ENCODE results near the gene C15orf39. TPM values are rescaled to one million over a fixed set of nuclear protein-coding genes. Genes with fewer than 3 reads are reported as not detected.
"Not testable (repeated sequence)": the region's sequence is repeated elsewhere in the genome, so short reads cannot be mapped to it uniquely, and the experiment has no call there.

C15orf39 gene
- total RNA-seq, result 3.6 and 4.1 TPM in 2 replicates

DNA sequence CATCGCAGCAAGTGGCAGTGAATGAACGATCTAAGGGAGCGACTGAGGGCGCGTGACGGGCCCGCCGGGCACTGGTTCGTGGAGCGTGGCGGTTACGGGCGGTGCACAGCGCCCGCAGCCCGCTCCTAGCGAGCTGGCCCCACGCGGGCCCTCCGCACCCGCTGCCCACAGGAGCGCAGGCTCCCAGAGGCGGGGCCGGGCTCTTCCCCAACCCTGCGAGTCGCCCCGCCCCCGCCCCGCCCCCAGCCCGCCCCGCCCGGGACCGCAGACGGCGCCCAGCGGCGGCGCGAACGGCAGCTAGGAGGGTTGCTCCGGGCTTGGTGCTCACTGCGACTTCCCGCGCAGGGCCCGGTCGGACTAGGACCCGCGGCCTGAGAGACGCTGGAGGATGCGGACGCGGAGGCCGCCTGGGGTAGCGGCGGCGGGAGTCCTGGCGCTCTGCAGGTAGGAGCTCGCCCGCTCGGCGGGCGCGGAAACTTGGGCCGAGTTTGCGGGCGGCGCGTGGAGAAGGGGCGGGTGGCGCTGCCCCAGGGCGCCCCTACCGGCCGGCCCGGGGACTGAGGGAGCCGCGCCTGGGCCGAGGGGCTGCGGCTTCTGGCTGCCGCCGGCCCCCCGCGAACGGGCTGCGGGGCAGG, at the start of gene C15orf39:
C15orf39 (plus strand) TSS at position 267 of the 635 bp plus-strand sequence. CDS start 4,167 bp downstream, outside the sequence.
- DNase-seq (ENCODE audit: low read depth in 2 of 2), result peak; percentile 76 to 83

DNA sequence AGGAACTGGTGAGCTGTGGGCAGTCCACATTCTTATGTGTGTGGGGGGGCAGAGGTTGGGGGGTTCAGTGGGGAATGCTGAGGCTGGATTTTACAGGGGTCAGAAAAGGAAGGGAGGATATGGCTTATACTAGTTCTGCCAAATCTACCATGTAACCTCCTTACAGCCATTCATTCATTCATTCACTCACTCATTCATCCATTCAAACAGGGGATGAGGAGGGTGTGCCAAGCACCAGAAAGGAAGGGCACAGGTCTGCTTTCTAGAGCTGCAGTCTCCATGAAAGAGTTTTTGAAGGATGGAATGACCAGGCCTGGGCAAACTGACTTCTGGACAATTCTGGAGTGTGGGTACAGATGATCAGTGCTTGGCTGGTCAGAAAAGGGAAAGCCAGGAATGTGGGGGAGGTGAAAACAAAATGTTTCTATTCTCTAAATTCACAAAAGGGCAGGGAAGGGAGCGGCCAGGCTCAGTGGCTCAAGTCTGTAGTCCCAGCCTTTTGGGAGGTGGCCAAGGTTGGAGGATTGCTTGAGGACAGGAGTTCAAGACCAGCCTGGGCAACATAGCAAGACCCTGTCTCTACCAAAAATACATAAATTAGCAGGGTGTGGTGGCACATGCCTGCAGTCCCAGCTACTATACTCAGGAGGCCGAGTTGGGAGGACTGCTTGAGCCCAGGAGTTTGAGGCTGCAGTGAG, 49.2 kb upstream of the C15orf39 start:
- DNase-seq (ENCODE audit: low read depth in 2 of 2), result no peak

DNA sequence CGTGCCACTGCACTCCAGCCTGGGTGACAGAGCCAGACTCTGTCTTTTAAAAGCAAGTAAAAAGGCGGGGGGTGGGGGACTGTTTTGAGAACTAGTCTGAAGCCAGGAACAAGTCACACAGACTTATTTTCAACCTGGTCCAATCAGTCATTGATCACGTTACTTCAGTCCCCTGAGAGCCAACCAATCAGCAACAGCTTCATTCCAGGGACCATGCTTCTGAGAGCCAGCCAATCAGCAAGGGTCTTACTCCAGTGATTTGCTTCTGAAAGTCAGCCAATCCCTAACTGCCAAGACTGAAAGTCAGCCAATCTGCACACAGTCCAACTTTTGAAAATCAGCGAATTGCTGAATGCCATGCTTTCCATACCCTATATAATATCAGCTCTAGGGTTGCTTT, 48.6 kb upstream of the C15orf39 start:
- peak; percentile 39 to 55 for DNase-seq (ENCODE audit: low read depth in 2 of 2)

DNA sequence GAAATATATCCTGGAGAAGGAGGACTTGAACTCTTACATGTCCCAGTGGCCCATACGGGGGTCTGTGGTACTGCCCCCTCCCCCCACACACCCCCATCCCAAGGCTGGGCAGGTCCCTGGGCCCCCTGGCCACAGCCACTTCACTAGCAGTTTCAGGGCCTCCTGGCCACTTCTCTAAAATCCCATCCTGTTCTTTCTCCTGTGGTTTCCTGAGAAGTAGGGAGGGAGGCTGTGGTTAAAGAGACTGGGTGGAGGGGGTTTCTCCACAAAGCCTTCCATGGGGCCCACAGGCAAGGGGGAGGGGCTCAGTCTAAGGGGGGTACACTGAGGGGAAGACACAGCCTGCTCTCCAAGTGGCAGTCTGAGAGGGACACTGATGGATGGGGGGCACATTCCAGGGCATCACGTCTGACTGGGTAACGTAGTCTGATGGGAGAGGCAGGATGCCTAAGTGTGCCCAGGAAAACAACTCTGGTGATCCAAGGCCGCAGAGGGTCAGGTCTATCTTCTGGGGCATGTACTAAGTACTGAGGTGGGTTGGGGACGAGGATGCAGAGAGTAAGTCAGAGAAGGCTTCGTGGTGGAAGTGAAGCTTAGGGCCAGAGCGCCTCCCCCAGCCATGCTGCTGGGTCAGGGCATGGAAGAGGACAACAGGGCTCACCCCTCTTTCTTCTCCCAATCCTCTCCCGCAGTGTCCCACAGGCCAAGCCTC, 48.0 kb upstream of the C15orf39 start:
- DNase-seq (ENCODE audit: low read depth in 2 of 2), result no peak

DNA sequence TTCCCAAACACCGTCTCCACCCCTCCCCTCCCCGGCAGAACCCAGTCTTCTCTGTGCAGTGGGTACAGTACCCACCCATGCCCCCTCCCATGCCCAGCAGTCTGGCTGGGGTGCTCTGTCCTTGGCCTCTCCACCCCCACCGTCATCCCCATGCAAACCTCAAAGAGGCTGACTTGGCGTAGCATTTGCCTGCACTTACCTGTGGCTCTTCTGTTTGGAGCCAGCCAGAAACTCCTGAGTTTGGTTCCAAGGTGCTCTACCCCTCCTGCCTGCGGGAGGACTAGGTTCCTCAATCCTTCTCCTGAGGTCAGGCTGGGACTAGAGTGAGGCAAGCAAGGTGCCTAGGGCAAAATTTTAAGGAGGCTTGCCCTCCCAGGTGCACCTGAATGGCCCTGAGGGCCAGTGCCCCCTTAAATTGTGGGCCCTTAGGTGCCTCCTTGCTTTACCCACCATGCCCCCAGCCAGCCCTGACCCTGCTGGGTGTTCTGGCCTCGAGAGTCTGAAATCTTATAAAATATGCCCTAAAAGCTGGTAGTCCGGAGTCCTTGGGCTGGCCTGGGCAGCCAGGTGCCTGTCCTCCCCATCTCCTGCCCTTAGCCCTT, 47.1 kb upstream of the C15orf39 start:
- DNase-seq (ENCODE audit: low read depth in 2 of 2), result no peak

DNA sequence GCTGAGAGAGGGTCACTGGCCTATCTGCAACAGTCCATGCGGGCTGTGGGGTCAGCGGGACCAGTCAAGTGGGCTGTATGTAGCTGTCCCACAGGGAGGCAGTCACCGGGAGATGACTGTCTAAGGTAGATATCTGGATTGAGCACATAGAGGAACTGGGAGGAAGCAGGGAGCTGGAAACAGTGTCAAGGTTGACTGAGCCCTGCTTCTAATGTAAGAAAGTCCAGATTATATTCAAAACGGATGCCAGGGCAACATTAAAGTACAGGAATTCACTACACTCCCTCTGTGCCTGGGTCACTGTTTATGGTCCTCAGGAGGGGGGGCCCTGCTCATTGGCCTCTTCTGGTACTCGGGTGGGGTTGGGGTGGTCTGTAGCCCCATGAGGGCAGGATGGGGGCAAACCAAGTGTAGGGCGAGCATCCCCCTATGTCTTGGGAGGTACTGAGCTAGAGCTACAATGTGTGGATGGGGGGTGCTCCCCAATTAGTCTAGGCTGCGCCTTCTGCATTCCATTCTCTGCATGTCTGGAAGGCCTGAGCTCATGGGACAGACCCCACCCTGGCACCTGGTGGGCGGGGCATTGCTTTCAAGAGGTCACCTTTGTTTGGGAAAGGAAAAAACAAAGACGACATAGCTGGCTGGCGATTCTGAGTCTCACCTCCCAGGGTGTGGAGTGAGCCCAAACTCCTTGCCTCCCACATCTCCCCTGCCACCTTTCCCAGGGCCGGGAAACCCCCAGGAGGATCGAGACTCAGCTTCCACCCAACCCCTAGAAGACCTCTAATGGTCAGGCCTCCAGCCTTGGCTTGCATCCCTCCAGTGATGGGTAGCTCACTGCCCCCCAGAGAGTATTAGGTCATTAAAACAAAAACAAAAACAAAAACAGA, 45.1 kb upstream of the C15orf39 start:
- DNase-seq (ENCODE audit: low read depth in 2 of 2), result no peak

DNA sequence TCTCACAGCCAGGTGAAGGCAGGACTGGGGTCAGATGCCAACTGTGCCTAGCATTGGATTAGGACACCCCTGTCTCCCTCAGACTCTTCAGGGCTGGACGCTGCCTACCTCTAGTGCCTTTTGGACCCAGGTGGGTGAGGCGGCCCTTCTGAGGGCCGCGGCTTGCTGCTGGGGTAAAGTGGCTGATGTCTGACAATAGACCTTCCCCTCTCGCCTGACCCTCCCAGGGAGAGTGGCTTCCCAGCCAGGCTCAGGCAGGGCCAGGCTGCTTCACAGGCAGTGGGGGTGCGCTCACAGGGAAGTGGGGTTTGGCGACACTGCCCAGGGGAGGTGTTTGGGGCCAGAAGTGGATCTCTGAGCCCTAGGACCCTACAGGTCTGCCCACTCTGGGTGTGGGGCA, 43.3 kb upstream of the C15orf39 start:
- no peak for DNase-seq (ENCODE audit: low read depth in 2 of 2)

DNA sequence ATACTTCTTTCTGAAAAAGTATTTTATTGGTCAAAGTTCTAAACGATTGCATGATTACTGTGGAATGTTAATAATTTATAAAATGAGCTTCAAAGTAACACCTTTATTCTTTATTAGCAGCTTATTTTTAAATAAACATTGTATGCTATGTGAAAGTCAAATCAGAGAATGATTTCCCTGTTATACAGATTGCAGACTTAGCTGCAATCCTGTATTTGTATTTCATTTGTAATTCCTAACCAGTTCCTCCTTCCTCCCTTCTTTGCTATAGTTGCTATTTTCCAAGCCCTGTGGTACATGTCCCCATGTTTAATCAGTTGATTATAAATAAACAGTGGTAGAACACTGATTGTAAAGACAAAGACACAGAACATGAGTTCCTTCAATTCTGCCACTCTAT, 42.4 kb upstream of the C15orf39 start:
- no peak for DNase-seq (ENCODE audit: low read depth in 2 of 2)

DNA sequence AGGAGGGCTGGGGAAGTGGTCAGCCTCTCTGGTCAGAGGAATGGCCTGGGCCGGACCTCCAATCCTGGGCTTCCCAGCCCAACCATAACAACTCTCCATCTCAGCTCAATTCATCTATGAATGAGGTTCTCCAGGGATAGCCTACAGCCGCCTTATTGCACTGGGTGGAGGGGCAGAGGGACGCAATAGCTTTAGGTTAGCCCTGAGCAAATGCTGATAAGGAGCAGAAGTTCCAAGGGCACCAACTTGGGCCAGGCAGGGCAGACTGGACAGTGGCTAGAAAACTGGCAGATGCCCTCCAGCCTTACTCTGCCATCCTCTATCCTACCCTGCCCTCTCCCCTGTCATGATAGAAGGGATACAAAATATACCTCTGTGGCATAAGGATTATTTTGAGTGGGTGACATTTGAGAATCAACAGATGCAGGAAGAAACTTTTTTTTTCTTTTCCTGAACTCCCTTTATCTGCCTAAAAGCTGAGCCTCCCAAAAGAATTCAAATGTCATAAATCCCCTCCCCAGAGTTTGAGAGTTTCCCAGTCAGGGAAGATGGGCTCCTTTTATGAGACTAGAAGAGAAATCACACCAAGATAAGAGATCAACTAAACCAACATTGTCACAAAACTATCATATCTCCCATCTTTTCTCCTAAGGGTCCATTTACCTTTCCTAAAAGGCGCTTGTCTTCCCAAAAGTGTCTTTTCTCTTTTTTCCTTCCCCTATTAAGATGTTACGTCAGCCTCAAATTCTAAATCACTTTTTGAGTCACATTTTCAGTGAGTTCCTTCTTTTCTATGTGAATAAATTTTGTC, 40.4 kb upstream of the C15orf39 start:
- no peak for DNase-seq (ENCODE audit: low read depth in 2 of 2)

DNA sequence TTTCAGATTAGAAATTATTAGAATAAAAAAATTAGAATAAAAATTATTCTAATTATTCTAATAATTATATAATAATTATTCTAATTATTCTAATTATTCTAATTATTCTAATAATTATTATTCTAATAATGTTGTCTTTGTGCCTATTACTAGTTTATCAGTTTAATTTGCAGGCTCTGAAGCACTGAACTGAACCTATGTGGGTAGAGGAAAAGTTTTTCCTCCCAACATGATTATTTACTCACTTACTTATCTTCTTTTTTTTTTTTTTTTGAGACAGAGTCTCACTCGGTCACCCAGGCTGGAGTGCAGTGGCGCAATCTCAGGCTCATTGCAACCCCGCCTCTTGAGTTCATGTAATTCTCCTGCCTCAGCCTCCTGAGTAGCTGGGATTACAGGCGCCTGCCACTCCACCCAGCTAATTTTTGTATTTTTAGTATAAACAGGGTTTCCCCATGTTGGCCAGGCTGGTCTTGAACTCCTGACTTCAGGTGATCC, 39.7 kb upstream of the C15orf39 start:
- DNase-seq (ENCODE audit: low read depth in 2 of 2), result no peak

DNA sequence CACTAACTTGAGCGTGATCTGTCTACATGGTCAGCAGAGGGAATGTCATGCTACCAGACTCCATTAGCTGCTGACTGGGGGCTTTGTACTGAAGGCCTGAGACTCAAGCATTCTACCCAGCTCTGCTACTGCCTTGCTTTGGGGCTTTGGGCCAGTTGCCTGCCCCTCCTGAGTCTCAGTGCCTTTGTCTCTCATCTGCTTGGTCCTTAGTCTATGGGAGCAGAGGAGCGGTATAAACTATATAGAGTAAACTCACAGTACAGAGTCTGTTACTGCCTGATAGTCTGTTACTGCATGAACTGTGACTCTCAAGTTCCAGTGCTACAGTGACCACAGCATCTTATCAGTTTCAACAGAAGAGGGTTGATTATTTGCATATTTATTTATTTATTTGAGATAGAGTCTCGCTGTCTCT, 38.5 kb upstream of the C15orf39 start:
- no peak for DNase-seq (ENCODE audit: low read depth in 2 of 2)

DNA sequence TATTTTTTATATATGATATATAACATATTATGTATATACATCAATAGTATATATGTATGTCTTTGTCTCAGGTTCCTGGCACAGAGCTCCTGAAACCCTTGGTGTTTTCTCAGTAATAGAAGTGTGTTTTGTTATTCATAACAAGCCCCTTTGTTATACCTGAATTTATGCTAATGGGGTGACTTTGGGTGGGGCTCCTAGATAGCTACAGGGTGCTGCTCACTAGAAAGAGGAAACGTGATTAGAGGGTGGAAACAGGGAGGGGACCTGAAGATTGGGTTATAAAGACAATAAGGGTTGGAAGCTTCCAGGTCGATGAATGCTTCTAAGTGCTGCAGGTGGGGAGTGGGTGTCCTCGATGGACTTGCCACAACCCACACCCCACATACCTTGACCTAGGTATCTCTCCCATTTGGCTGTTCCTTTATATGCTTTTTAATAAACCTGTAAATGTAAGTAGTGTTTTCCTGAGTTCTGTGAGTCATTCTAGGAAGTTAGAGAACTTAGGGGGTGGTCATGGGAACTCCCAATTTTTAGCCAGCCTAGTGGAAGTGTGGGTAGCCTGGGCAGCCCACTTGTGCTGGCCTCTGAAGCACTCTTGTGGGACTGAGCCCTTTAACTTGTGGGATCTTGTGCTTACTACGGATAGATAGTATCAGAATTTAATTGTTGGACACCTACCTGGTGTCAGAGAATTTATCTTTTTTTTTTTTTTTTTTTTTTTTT, 36.9 kb upstream of the C15orf39 start:
- DNase-seq (ENCODE audit: low read depth in 2 of 2), result no peak

DNA sequence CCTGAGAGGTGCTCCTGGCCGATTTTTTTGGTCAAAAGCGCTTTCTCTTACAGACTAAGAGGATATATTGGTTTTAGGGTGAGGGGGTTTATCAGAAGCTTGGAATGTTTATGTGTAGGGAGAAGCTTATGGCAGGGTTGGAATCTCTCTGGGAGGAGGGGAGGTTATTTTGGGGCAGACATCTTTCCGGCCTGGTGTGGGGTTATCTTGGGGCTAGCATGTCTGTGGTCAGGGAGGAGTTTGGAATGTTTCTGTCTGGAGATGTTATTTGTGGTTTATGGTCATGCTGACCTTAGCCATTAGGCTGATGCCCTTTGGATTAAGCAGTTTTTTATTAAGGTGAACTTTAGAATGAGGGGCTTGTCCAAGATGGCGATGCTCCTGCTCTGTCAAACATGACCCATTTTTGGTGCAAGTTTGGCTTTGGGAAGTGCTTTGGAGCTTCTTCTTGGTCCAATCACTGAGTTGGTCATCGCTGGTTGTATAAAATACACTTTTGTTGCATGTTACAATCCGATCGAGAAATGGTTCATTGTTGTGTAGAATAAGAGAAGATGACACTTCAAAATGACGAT, 35.1 kb upstream of the C15orf39 start:
- not testable (repeated sequence) for DNase-seq (ENCODE audit: low read depth in 2 of 2)

DNA sequence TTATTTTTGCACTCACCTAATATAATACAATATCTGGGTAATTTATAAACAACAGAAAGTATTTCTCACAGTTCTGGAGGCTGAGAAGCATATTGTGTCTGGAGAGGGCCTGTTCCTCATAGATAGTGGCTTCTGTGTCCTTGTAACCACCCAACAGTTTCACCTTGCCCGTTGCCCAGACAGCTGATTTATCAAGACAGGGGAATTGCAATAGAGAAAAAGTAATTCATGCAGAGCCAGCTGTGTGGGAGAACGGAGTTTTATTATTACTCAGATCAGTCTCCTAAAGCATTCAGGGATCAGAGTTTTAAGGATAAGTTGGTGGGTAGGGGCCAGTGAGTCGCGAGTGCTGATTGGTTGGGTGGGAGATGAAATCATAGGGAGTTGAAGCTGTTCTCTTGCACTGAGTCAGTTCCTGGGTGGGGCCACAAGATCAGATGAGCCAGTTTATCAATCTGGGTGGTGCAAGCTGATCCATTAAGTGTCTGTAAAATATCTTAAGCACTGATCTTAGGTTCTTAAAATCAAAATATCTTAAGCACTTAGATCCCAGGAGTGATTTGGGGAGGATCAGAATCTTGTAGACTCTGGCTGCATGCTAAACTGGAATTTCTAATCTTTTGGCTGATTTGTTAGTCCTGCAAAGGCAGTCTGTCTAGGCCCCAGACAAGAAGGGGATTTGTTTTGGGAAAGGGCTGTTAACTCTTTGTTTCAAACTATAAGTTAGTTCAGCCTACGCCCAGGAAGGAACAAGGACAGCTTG, 33.9 kb upstream of the C15orf39 start:
- peak in 1 of 2 donors; percentile 54 for DNase-seq (ENCODE audit: low read depth in 2 of 2)

DNA sequence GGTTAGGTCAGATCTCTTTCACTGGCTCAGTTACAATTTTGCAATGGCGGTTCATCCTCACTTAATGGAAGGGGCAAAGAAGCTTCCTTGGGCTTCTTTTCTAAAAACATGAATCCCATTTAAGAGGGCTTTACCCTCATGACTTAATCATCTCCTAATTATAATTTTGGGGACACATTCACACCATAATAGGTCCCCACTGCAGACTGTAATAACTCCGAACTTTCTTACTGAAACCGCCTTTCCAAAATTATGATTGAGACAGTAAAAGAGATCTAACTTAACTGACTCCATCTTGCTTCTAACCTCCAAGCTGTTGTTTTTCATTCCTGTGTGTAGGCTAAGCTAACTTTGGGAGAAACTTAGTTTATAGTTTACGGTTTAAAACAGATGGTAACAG, 33.3 kb upstream of the C15orf39 start:
- no peak for DNase-seq (ENCODE audit: low read depth in 2 of 2)

DNA sequence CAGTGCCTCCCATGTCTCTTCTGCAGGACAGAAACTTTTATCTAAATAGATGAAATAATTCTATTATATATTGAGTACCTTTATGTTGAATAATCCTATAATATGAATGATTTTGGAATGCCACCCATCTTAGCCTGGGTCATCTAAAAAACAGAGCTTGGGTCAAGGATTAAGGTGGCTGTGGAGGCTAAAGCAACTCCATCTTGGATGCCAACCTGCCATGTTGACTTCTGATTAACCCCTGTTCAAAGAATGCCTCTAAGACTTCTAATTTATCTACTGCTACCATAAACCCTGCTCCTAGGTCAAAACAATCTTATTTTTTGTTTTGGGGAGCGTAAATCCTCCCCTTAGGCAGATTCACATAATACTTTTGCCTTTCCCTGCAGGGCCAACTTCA, 31.5 kb upstream of the C15orf39 start:
- no peak for DNase-seq (ENCODE audit: low read depth in 2 of 2)

DNA sequence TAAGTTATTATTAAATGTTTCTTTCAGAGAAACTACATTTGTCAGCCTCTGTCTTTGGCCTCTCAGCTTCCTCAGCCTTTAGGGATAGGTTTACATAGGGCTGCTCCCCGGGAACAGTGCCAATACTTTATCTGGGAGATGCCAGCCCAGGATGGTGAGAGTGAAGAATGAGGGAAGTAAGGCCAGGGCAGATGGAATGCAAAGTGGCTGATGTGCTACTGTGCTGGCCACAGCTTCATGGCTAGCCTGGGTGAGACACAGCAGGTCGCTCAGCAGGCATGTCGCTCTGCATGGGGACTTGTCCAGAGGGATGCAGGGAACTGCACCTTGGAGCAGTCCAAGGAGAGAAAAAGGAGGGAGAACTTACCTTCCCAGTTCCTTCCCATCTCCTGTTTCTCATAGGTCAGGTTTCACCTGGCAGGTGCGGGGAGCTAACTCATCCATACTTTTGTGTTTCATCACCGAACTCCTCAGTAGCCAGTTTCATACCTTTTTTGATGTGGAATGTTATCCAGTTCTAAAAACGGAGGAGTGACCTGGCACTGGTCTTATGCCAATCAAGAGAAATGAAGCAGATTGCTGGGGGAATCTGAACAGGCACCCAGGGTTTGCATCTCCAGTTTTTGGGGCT, 30.9 kb upstream of the C15orf39 start:
- no peak for DNase-seq (ENCODE audit: low read depth in 2 of 2)

DNA sequence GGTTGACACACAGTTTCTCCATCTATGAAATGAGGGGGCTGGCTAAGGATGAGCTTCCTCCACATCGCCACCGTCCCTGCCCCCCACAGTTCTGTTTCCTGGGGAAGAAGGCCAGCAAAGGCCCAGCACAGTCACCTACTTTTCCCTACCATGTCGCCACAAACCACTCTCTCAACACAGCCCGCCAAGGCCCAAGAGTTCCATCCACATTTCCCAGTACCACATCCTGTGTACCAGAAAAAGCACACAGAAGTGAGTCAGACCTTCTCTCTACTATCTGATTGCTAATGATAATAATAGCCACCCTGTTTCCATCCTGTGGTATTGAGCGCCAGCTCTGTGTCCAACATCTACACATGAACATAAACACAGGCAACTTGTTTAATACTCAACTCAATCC, 30.3 kb upstream of the C15orf39 start:
- peak; percentile 74 to 87 for DNase-seq (ENCODE audit: low read depth in 2 of 2)

Data from lung microvascular endothelial cell (primary cell).